Retinal pigment epithelial cell (primary cell): Measurements from ENCODE around the gene ITGAD.

Source experiments
- DNase-seq: peaks from one replicate; pipeline ENCODE4 v3.0.0-alpha.2; 2010; ENCODE audit warnings: low read depth
- H3K4me3 ChIP-seq: 2 replicates; pipeline ENCODE4 v1.5.1; 2011; ENCODE audit warnings: mild to moderate bottlenecking, low read length, control low read depth, moderate library complexity
- TF ChIP-seq, protein P1 (sequence below): conservative IDR thresholded peaks from 2 replicates; pipeline ENCODE4 v1.5.1; 2011; ENCODE audit warnings: low read depth, low read length, control low read depth, inconsistent platforms

ITGAD gene

DNA sequence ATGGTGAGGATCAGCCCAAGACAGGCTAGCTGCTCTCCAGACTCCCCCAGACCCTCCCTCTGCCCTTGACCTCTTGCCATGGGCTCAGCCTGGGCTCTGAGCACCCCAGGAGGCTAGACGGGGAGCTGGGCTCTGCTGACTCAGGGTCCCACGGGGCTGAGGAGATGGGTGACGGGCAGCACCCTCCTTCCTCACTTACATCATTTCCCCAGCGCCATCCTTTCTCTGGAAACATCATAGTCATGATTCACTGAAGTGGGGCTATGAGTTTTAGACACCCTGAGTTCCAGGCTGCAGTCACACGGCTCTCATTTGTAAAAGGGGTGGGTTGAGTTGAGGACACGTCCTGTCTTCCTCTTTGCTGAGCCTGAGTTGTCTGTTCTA, 41.2 kb upstream of the ITGAD start:
- H3K4me3 ChIP-seq, result no peak overlapping the region
- TF ChIP-seq, protein P1, sequence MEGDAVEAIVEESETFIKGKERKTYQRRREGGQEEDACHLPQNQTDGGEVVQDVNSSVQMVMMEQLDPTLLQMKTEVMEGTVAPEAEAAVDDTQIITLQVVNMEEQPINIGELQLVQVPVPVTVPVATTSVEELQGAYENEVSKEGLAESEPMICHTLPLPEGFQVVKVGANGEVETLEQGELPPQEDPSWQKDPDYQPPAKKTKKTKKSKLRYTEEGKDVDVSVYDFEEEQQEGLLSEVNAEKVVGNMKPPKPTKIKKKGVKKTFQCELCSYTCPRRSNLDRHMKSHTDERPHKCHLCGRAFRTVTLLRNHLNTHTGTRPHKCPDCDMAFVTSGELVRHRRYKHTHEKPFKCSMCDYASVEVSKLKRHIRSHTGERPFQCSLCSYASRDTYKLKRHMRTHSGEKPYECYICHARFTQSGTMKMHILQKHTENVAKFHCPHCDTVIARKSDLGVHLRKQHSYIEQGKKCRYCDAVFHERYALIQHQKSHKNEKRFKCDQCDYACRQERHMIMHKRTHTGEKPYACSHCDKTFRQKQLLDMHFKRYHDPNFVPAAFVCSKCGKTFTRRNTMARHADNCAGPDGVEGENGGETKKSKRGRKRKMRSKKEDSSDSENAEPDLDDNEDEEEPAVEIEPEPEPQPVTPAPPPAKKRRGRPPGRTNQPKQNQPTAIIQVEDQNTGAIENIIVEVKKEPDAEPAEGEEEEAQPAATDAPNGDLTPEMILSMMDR, result no peak
- no peak for DNase-seq

- H3K4me3 ChIP-seq, result no peak overlapping the region
- no peak for DNase-seq
- TF ChIP-seq, protein P1, result no peak
Observed at GRCh38 chr16:31352376-31353115, 40.6 kb upstream of the ITGAD start.

- TF ChIP-seq, protein P1, result no peak
- peak; percentile 22 for DNase-seq
- H3K4me3 ChIP-seq, result no peak within 1 kb of the TSS
Observed at GRCh38 chr16:31354394-31355291, 38.5 kb upstream of the ITGAD start, which contains the start of gene ITGAX. ITGAX (plus strand) TSS chr16:31355176; CDS start chr16:31355255, 79 bp downstream.

- H3K4me3 ChIP-seq, result no peak overlapping the region
- no peak for DNase-seq
- TF ChIP-seq, protein P1, result no peak
Observed at GRCh38 chr16:31355431-31356100, 37.6 kb upstream of the ITGAD start.

- TF ChIP-seq, protein P1, result no peak
- no peak for DNase-seq
- H3K4me3 ChIP-seq, result no peak overlapping the region
Observed at GRCh38 chr16:31356566-31357323, 36.4 kb upstream of the ITGAD start.

DNA sequence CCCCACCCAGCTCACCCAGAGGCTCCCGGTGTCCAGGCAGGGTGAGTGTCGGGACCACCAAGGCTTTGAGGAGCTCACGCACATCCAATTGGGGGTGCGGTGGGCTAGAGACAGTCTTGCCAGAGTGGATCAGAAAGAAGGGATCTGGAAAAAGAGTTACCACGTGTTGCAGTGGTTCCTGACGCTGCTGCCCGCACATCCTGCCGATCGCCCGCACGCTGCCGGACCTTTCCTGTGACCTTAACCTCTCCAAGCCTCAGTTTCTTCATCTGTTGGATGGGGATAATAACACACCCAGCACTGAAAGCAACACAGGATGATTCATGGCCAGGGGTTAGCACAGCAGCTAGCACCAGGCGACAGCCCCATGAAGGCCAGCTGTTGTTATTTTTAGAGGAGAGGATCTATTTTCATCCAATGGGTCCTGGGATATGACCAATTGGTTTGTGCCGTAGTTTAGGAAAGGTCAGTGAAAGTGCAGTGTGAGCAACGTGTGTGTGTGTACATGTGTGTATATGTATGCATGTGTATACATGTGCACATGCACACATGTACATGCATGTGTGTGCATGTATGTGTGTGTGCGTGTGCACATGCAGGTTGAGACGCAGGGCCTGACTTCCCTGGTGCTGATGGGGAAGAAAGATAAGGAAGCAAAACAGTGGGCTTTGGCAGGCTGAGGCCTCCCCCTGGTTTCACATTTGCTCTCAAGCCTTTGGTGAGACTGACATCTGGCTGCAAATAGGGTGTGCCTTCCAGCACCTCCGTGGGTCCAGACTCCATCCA, 35.6 kb upstream of the ITGAD start:
- DNase-seq, result no peak
- no peak overlapping the region for H3K4me3 ChIP-seq

More for the DNA sequence above, 35.6 kb upstream of the ITGAD start:
- TF ChIP-seq, protein P1, result no peak
